ENCODE measurements around the gene CCDC7.
"Not testable (repeated sequence)": the region's sequence is repeated elsewhere in the genome, so short reads cannot be mapped to it uniquely, and the experiment has no call there.

Gene CCDC7

GRCh38 chr10:32891261-32891660 lies 445.3 kb downstream of the CCDC7 start:
- no peak for DNase-seq

- DNase-seq = no peak
These were observed 447.5 kb downstream of the CCDC7 start for GRCh38 chr10:32893434-32893833.

GRCh38 chr10:32893916-32894664 lies 448.1 kb downstream of the CCDC7 start:
- DNase-seq = no peak

- not testable (repeated sequence) for DNase-seq
These were observed 449.4 kb downstream of the CCDC7 start for GRCh38 chr10:32895200-32895968.

GRCh38 chr10:32901815-32902214 lies 455.9 kb downstream of the CCDC7 start:
- no peak for DNase-seq

GRCh38 chr10:32905466-32905865 lies 459.5 kb downstream of the CCDC7 start:
- no peak for DNase-seq

GRCh38 chr10:32906595-32906994 lies 460.7 kb downstream of the CCDC7 start:
- no peak for DNase-seq

- no peak for DNase-seq
These were observed 463.5 kb downstream of the CCDC7 start for GRCh38 chr10:32909456-32909855.

- not testable (repeated sequence) for DNase-seq
These were observed 464.0 kb downstream of the CCDC7 start for GRCh38 chr10:32909970-32910369.

- no peak for DNase-seq
These were observed 465.5 kb downstream of the CCDC7 start for GRCh38 chr10:32911285-32912016.

- not testable (repeated sequence) for DNase-seq
These were observed 471.9 kb downstream of the CCDC7 start for GRCh38 chr10:32917817-32918216.

GRCh38 chr10:32922170-32922569 lies 476.2 kb downstream of the CCDC7 start:
- no peak for DNase-seq

GRCh38 chr10:32923134-32923533 lies 477.2 kb downstream of the CCDC7 start:
- DNase-seq = no peak

GRCh38 chr10:32923849-32924248 lies 477.9 kb downstream of the CCDC7 start:
- no peak for DNase-seq

Data from CD4-positive, alpha-beta T cell treated with Interleukin-4 for 4 hours (primary cell).